Panc1 (cell line): Measurements from ENCODE around the gene APBB2. TPM values are rescaled to one million over a fixed set of nuclear protein-coding genes. Genes with fewer than 3 reads are reported as not detected.
A peak's percentile ranks its signal among the peaks of the same experiment; 100 is the strongest.
"Not testable (repeated sequence)": the region's sequence is repeated elsewhere in the genome, so short reads cannot be mapped to it uniquely, and the experiment has no call there.

ENCODE experiments used
- ATAC-seq: fragments of 200-7000 bp; cut with Tn5 transposase; 2 replicates; pipeline ENCODE4 v1.9.1; 2020; ENCODE audit warnings: mild to moderate bottlenecking, moderate library complexity
- BruUV-seq: library from RNA; stranded (reverse); fragments of 400-500 nt; replicated peaks from 2 replicates; lab custom pipeline; 2021; lab: Mats Ljungman, UMichigan
- CTCF ChIA-PET: fragments of 300-600 bp; sonication (Branson Sonifier 250); formaldehyde crosslinking; loops from one replicate; lab custom pipeline; 2022; ENCODE audit warnings: antibody characterized with exemption; lab: Charles Lee
- POLR2A ChIA-PET: fragments of 300-600 bp; sonication (Branson Sonifier 250); formaldehyde crosslinking; loops from one replicate; lab custom pipeline; 2022; ENCODE audit warnings: antibody characterized with exemption; lab: Charles Lee
- DNase-seq: peaks from one replicate; pipeline ENCODE4 v3.0.0-alpha.2; 2010; ENCODE audit warnings: low read depth, low spot score
- H3K27ac ChIP-seq: 2 replicates; pipeline ENCODE4 v1.5.1; 2011; ENCODE audit warnings: mild to moderate bottlenecking, low read length, inconsistent platforms
- H3K27me3 ChIP-seq: fragments of 200-500 bp; sonication (Bioruptor generic); 2 replicates; pipeline ENCODE4 v1.6.0; 2014; ENCODE audit warnings: low read length, inconsistent platforms; ENCODE audit not compliant: control insufficient read depth, insufficient read depth
- H3K36me3 ChIP-seq: fragments of 200-500 bp; sonication (Bioruptor generic); 2 replicates; pipeline ENCODE4 v1.5.1; 2014; ENCODE audit warnings: inconsistent platforms, mild to moderate bottlenecking, low read length, moderate library complexity; ENCODE audit not compliant: control insufficient read depth, insufficient read depth
- H3K4me1 ChIP-seq: 2 replicates; pipeline ENCODE4 v1.5.1; 2011; ENCODE audit warnings: inconsistent platforms, mild to moderate bottlenecking, low read length, moderate library complexity; ENCODE audit not compliant: control insufficient read depth, insufficient read depth
- H3K4me3 ChIP-seq, 2 experiments: 2 replicates each; pipeline ENCODE4 v1.5.1; 2011 to 2012; ENCODE audit warnings: low read depth in 2 of 2, low read length in 2 of 2, mild to moderate bottlenecking in 2 of 2, inconsistent platforms in 1 of 2, moderate library complexity in 1 of 2
- H3K9me3 ChIP-seq: fragments of 200-500 bp; sonication (Bioruptor generic); 2 replicates; pipeline ENCODE4 v1.5.1; 2014; ENCODE audit warnings: low read depth, mild to moderate bottlenecking, inconsistent platforms, low read length, moderate library complexity; ENCODE audit not compliant: control insufficient read depth, insufficient read depth
- POLR2AphosphoS5 ChIP-seq: IDR thresholded peaks from 2 replicates; pipeline ENCODE4 v1.6.1; 2012; ENCODE audit warnings: mild to moderate bottlenecking, low read depth, low read length, moderate library complexity
- SIN3A ChIP-seq: IDR thresholded peaks from 2 replicates; pipeline ENCODE4 v1.6.1; 2012; ENCODE audit warnings: low read depth, mild to moderate bottlenecking, low read length, moderate library complexity, borderline replicate concordance; ENCODE audit not compliant: insufficient read depth
- TCF7L2 ChIP-seq: IDR thresholded peaks from 2 replicates; pipeline ENCODE4 v1.6.1; 2011; ENCODE audit warnings: mild to moderate bottlenecking, low read depth, low read length, inconsistent platforms
- in situ Hi-C: cut with HindIII; loops from 2 replicates; pipeline ENCODE4 v1.10.0; 2016; ENCODE audit warnings: low sequenced_read_pairs, low pct_unique_long_range_greater_than_20kb
- intact Hi-C: fragments of 100-400 bp; cut with micrococcal nuclease; formaldehyde crosslinking; loops from one replicate; pipeline ENCODE4 v1.10.0; 2022; ENCODE audit not compliant: unreplicated experiment
- total RNA-seq: library from RNA; stranded (reverse); gene quantifications from one replicate; pipeline ENCODE4 v1.2.1, GENCODE V29; 2021; ENCODE audit not compliant: unreplicated experiment
- TF ChIP-seq, protein P1 (sequence below): fragments of 450-650 bp; IDR thresholded peaks from 2 replicates; pipeline ENCODE4 v1.5.1; 2017; ENCODE audit warnings: mild to moderate bottlenecking
- TF ChIP-seq, protein P2 (sequence below), 2 experiments: IDR thresholded peaks; 2 replicates each; pipeline ENCODE4 v1.6.1; 2011 to 2012; ENCODE audit warnings: low read depth in 2 of 2, control low read depth in 1 of 2, low read length in 1 of 2, mild to moderate bottlenecking in 1 of 2, moderate library complexity in 1 of 2; ENCODE audit not compliant: insufficient read depth in 1 of 2

APBB2 gene
- total RNA-seq, 1 experiment from 2014 or later: 27.1 TPM

DNA sequence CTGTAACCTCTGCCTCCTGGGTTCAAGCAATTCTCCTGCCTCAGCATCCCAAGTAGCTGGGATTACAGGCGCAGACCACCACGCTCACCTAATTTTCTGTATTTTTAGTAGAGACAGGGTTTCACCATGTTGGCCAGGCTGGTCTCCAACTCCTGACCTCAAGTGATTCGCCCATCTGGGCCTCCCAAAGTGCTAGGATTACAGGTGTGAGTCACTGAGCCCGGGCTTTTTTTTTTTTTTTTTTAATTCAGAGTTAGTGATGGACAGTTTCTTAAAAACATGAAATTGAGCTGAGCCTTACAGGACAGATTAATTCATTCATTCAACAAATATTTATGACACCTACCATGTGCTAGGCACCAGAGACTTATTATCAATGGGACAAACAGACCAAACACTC, 313.8 kb downstream of the APBB2 start:
- CTCF ChIA-PET: interaction anchor here (0.6 kb wide), 1 partner anchor 20 kb away, joined by 13 read pairs; no protein-coding TSS in a partner anchor
- H3K27ac ChIP-seq, H3K36me3 ChIP-seq, H3K4me1 ChIP-seq, H3K27me3 ChIP-seq, BruUV-seq, DNase-seq, intact Hi-C loops, H3K4me3 ChIP-seq, H3K9me3 ChIP-seq, ATAC-seq, in situ Hi-C loops: not testable (repeated sequence)
- POLR2A ChIA-PET: interaction anchor here (0.7 kb wide), 1 partner anchor 318 kb away, joined by 4 read pairs; no protein-coding TSS in a partner anchor

DNA sequence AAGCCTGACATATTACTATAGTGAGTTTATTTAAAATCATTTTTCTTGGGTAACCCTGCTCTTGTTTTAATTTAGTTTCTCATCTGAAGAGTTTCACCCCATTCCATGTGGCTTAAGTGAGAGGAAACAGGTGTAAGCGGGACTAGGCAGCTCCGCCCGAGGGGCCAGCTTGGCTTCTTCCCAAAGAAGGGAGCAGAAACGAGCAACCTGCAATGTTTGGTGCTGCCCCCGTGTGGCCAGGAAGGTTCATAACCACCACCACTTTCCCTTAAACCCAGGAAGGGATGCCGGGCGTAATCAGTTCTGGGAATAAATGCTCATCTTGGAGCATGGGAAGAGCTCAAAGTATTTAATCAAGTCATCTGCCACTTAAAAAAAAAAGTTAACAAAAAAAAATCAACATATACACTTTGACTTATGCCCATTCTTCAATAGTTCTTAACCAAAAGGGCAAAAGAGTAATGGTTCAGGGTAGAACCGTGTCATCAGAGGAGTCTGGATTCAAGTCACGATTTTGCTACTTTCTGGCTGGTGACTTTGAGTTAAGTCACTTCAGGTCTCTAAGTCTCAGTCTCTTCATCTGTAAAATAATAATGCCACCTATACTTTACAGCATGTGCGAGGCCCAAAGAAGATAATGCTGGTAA, 316.7 kb downstream of the APBB2 start:
- Histone ChIP-seq H3K27me3 (no peaks in the 10 kb centered on the region), H3K36me3 (no peaks in the 10 kb centered on the region), H3K4me1 (no peaks in the 10 kb centered on the region), H3K4me3 (no peak overlapping the region), H3K9me3 (no peaks in the 10 kb centered on the region), H3K27ac (no peak overlapping the region)
- intact Hi-C loops: loop anchor here (1.0 kb wide), 1 partner anchor 160 kb away; no protein-coding TSS in a partner anchor
- CTCF ChIA-PET: interaction anchor here (0.5 to 1.2 kb wide), 6 partner anchors 17 to 421 kb away, joined by 3 to 6 read pairs (median 3); no protein-coding TSS in a partner anchor
- no TSS peak for BruUV-seq
- TF ChIP-seq SIN3A: no peak
- TF ChIP-seq, protein P1, sequence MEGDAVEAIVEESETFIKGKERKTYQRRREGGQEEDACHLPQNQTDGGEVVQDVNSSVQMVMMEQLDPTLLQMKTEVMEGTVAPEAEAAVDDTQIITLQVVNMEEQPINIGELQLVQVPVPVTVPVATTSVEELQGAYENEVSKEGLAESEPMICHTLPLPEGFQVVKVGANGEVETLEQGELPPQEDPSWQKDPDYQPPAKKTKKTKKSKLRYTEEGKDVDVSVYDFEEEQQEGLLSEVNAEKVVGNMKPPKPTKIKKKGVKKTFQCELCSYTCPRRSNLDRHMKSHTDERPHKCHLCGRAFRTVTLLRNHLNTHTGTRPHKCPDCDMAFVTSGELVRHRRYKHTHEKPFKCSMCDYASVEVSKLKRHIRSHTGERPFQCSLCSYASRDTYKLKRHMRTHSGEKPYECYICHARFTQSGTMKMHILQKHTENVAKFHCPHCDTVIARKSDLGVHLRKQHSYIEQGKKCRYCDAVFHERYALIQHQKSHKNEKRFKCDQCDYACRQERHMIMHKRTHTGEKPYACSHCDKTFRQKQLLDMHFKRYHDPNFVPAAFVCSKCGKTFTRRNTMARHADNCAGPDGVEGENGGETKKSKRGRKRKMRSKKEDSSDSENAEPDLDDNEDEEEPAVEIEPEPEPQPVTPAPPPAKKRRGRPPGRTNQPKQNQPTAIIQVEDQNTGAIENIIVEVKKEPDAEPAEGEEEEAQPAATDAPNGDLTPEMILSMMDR: peak; percentile 87
- peak; percentile 80 for ATAC-seq
- peak; percentile 30 for DNase-seq
- in situ Hi-C loops: no loop called here
- POLR2A ChIA-PET: no interaction called here

DNA sequence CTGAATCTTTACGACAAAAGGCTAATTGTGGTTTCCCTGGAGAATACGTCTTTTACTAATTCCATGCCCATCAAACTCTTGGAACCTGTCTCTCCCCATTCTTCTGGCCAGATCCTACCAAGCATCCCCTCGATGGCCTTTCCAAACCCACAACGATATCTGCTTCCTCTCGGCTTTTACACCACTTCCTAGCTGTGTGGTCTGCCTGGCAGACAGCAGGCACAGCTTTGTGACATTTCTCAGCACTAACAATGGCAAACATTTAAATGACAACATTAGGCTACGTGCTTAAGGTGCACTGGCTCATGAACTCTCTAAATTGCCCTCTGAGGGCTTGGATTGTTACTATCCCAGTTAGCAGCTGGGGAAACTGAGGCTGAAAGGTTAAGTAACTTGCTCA, 323.6 kb downstream of the APBB2 start:
- no peaks in the 10 kb centered on the region for H3K36me3 ChIP-seq
- H3K9me3 ChIP-seq: no peaks in the 10 kb centered on the region
- POLR2A ChIA-PET: no interaction called here
- ATAC-seq (no peak), DNase-seq (no peak)
- H3K27me3 ChIP-seq: no peaks in the 10 kb centered on the region
- CTCF ChIA-PET: no interaction called here
- no peaks in the 10 kb centered on the region for H3K4me1 ChIP-seq
- TF ChIP-seq TCF7L2 (no peak), SIN3A (no peak), POLR2AphosphoS5 (no peak)
- TF ChIP-seq, protein P2, sequence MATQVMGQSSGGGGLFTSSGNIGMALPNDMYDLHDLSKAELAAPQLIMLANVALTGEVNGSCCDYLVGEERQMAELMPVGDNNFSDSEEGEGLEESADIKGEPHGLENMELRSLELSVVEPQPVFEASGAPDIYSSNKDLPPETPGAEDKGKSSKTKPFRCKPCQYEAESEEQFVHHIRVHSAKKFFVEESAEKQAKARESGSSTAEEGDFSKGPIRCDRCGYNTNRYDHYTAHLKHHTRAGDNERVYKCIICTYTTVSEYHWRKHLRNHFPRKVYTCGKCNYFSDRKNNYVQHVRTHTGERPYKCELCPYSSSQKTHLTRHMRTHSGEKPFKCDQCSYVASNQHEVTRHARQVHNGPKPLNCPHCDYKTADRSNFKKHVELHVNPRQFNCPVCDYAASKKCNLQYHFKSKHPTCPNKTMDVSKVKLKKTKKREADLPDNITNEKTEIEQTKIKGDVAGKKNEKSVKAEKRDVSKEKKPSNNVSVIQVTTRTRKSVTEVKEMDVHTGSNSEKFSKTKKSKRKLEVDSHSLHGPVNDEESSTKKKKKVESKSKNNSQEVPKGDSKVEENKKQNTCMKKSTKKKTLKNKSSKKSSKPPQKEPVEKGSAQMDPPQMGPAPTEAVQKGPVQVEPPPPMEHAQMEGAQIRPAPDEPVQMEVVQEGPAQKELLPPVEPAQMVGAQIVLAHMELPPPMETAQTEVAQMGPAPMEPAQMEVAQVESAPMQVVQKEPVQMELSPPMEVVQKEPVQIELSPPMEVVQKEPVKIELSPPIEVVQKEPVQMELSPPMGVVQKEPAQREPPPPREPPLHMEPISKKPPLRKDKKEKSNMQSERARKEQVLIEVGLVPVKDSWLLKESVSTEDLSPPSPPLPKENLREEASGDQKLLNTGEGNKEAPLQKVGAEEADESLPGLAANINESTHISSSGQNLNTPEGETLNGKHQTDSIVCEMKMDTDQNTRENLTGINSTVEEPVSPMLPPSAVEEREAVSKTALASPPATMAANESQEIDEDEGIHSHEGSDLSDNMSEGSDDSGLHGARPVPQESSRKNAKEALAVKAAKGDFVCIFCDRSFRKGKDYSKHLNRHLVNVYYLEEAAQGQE (IDR thresholded peaks at IDR 0.05; ENCODE audit: insufficient read depth in 1 of 2, low read depth in 2 of 2, low read length in 1 of 2): no peak
- TF ChIP-seq, protein P1: no peak
- in situ Hi-C loops (no loop called here), intact Hi-C loops (no loop called here)
- no peak overlapping the region for H3K27ac ChIP-seq
- no peak overlapping the region for H3K4me3 ChIP-seq
- BruUV-seq: no TSS peak
